Fibroblast of lung (primary cell): ENCODE measurements around the gene ELMO2. TPM values are rescaled to one million over a fixed set of nuclear protein-coding genes. Genes with fewer than 3 reads are reported as not detected.

Experiments used
- DNase-seq, 2 donors: peaks; one replicate each; pipeline versions ENCODE4 v3.0.0 to v3.0.0-alpha.2; 2010; ENCODE audit warnings: low read depth in 2 of 2
- H2AFZ ChIP-seq: 2 replicates; pipeline ENCODE4 v1.5.1; 2012; ENCODE audit warnings: low read length, control low read depth, inconsistent platforms
- H3K27ac ChIP-seq: 2 replicates; pipeline ENCODE4 v1.5.1; 2011; ENCODE audit warnings: low read length, control low read depth; ENCODE audit not compliant: insufficient read depth
- H3K27me3 ChIP-seq: 2 replicates; pipeline ENCODE4 v1.5.1; 2011; ENCODE audit warnings: mild to moderate bottlenecking, low read length; ENCODE audit not compliant: control insufficient read depth, insufficient read depth
- H3K36me3 ChIP-seq: 2 replicates; pipeline ENCODE4 v1.5.1; 2011; ENCODE audit warnings: low read length; ENCODE audit not compliant: control insufficient read depth, insufficient read depth
- H3K4me1 ChIP-seq: 2 replicates; pipeline ENCODE4 v1.5.1; 2011; ENCODE audit warnings: low read length; ENCODE audit not compliant: control insufficient read depth, insufficient read depth; ENCODE audit errors: extremely low read depth
- H3K4me2 ChIP-seq: 2 replicates; pipeline ENCODE4 v1.5.1; 2011; ENCODE audit warnings: low read length, control low read depth; ENCODE audit not compliant: insufficient read depth; ENCODE audit errors: extremely low read depth
- H3K4me3 ChIP-seq, 4 experiments: fragments of 200-600 bp in 1 of 4; sonication (generic) in 1 of 4; replicated peaks in 1 of 4; 2 replicates each; pipeline ENCODE4 v1.5.1; 2011 to 2016; ENCODE audit warnings: low read length in 4 of 4, low read depth in 3 of 4, mild to moderate bottlenecking in 3 of 4, control low read depth in 2 of 4, inconsistent platforms in 1 of 4, mixed read lengths in 1 of 4; ENCODE audit not compliant: insufficient read depth in 1 of 4; ENCODE audit errors: control extremely low read depth in 1 of 4
- H3K79me2 ChIP-seq: 2 replicates; pipeline ENCODE4 v1.5.1; 2012; ENCODE audit warnings: mild to moderate bottlenecking, low read length, inconsistent platforms; ENCODE audit not compliant: control insufficient read depth, insufficient read depth
- H3K9ac ChIP-seq: 2 replicates; pipeline ENCODE4 v1.5.1; 2011; ENCODE audit warnings: mild to moderate bottlenecking, low read length, control low read depth; ENCODE audit not compliant: insufficient read depth
- H3K9me3 ChIP-seq: 2 replicates; pipeline ENCODE4 v1.5.1; 2012; ENCODE audit warnings: low read depth, low read length; ENCODE audit not compliant: control insufficient read depth, insufficient read depth
- H4K20me1 ChIP-seq: 2 replicates; pipeline ENCODE4 v1.5.1; 2011; ENCODE audit warnings: low read length; ENCODE audit not compliant: control insufficient read depth, insufficient read depth; ENCODE audit errors: extremely low read depth
- EZH2 ChIP-seq: IDR thresholded peaks from 2 replicates; pipeline ENCODE4 v1.5.1; 2012; ENCODE audit warnings: low read length, control low read depth, mild to moderate bottlenecking; ENCODE audit errors: missing control alignments
- polyA plus RNA-seq, 2 donors: library from polyadenylated mRNA; depleted of rRNA in 1 of 2; stranded (reverse) in 1 of 2; unstranded in 1 of 2; fragments of >200 nt; gene quantifications; 2 replicates each; pipeline ENCODE4 v1.2.1, GENCODE V29; 2011 to 2012; ENCODE audit warnings: missing spikeins in 1 of 2
- total RNA-seq: library from RNA; depleted of rRNA; stranded (reverse); fragments of >200 nt; gene quantifications from 2 replicates; pipeline ENCODE4 v1.2.1, GENCODE V29; 2014
- TF ChIP-seq, protein P1 (sequence below), 2 donors: IDR thresholded peaks in 1 of 2; conservative IDR thresholded peaks in 1 of 2; 1 replicate in 1 of 2; 2 replicates in 1 of 2; pipeline ENCODE4 v1.5.1; 2011 to 2012; ENCODE audit warnings: low read length in 2 of 2, control low read depth in 1 of 2, inconsistent platforms in 1 of 2, low read depth in 1 of 2, mild to moderate bottlenecking in 1 of 2

ELMO2 gene
- total and polyA plus RNA-seq, 2 donors (not counting 1 experiment from before 2014, with no cell fraction given): 33.7 to 43.8 TPM

DNA sequence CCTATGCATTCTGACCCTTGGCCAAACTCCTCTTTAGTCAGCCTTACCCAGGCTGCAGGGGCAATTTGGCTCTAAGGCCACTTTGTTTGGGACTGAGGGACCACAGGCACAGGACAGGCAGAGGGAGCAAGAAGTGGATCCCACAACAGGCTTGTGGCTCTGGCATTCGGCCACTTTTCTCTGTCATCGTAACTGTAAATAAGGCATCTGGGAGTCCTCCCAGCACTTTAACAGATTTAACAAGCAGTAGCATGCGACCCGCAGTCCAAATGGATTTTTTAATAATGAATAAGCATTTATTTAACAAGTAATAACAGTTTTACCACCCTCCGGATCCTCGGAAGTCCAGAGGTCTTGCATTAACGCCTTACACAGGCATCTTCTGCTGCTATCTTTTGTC, 82.0 kb downstream of the ELMO2 start:
- Histone ChIP-seq H3K36me3 (no peaks in the 10 kb centered on the region), H4K20me1 (no peaks in the 10 kb centered on the region), H3K4me2 (no peak overlapping the region), H3K27me3 (peaks cover 10% of the 10 kb centered on the region), H3K79me2 (no peaks in the 10 kb centered on the region), H3K27ac (no peak overlapping the region), H3K9me3 (no peaks in the 10 kb centered on the region), H3K9ac (no peak overlapping the region), H3K4me1 (no peaks in the 10 kb centered on the region), H2AFZ (no peak overlapping the region), H3K4me3 (no peak overlapping the region)
- TF ChIP-seq, protein P1, sequence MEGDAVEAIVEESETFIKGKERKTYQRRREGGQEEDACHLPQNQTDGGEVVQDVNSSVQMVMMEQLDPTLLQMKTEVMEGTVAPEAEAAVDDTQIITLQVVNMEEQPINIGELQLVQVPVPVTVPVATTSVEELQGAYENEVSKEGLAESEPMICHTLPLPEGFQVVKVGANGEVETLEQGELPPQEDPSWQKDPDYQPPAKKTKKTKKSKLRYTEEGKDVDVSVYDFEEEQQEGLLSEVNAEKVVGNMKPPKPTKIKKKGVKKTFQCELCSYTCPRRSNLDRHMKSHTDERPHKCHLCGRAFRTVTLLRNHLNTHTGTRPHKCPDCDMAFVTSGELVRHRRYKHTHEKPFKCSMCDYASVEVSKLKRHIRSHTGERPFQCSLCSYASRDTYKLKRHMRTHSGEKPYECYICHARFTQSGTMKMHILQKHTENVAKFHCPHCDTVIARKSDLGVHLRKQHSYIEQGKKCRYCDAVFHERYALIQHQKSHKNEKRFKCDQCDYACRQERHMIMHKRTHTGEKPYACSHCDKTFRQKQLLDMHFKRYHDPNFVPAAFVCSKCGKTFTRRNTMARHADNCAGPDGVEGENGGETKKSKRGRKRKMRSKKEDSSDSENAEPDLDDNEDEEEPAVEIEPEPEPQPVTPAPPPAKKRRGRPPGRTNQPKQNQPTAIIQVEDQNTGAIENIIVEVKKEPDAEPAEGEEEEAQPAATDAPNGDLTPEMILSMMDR (conservative IDR thresholded peaks at IDR 0.05 in 1 of 2, IDR thresholded peaks at IDR 0.05 in 1 of 2; ENCODE audit: low read depth in 1 of 2, low read length in 2 of 2): no peak
- no peak for TF ChIP-seq EZH2
- DNase-seq: no peak

DNA sequence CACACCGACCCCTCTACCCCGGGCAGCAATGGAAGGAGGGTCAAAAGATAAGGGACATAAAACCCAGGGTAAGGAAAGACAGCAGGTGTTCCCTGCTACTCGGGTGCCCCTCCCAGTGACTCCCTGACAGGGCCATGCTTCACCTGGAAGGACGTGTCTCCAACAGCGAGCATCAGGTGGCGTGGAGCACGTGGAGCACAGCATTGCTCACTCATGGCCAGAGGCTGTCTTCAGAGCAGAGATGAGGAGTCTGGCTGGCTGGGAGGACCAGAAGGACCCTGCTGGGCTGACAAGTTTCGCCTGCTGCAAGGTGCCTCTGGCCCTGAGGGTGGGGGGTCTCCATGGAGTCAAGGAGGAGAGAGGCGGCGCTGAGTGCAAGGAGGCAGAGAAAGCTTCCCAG, 82.9 kb downstream of the ELMO2 start:
- H3K36me3 ChIP-seq: no peaks in the 10 kb centered on the region
- H2AFZ ChIP-seq: no peak overlapping the region
- H3K4me3 ChIP-seq: no peak overlapping the region
- no peak overlapping the region for H3K4me2 ChIP-seq
- TF ChIP-seq, protein P1 (conservative IDR thresholded peaks at IDR 0.05 in 1 of 2, IDR thresholded peaks at IDR 0.05 in 1 of 2; ENCODE audit: low read depth in 1 of 2, low read length in 2 of 2): no peak
- no peak for TF ChIP-seq EZH2
- DNase-seq: no peak
- no peaks in the 10 kb centered on the region for H4K20me1 ChIP-seq
- peaks cover 12% of the 10 kb centered on the region for H3K27me3 ChIP-seq
- no peaks in the 10 kb centered on the region for H3K79me2 ChIP-seq
- H3K27ac ChIP-seq: no peak overlapping the region
- no peak overlapping the region for H3K9ac ChIP-seq
- no peaks in the 10 kb centered on the region for H3K9me3 ChIP-seq
- H3K4me1 ChIP-seq: no peaks in the 10 kb centered on the region

DNA sequence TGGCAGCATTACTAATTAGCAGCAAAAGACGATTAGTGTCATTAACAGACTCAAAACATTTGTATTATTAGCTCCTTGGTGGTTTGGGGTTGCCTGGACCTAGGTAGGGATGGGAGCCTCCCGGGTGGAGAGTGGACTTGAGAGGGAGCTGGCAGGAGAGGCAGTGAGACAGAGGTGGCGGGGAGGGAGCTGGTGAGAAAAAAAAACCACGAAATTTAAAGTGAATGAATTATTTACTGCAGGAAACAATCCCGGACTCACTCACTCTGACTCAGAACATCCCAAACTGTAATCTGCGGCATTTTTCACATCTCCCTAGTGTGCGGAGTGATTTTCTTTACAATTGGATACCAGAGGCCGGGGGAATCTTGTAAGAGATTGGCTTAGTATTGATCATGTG, 83.8 kb downstream of the ELMO2 start:
- TF ChIP-seq, protein P1 (conservative IDR thresholded peaks at IDR 0.05 in 1 of 2, IDR thresholded peaks at IDR 0.05 in 1 of 2; ENCODE audit: low read depth in 1 of 2, low read length in 2 of 2): no peak
- TF ChIP-seq EZH2: no peak
- no peaks in the 10 kb centered on the region for H3K4me1 ChIP-seq

More for the DNA sequence above, 83.8 kb downstream of the ELMO2 start:
- no peak overlapping the region for H3K9ac ChIP-seq
- no peaks in the 10 kb centered on the region for H3K79me2 ChIP-seq
- H3K27me3 ChIP-seq: peaks cover 17% of the 10 kb centered on the region
- H4K20me1 ChIP-seq: no peaks in the 10 kb centered on the region
- H3K9me3 ChIP-seq: no peaks in the 10 kb centered on the region
- no peak for DNase-seq
- H3K36me3 ChIP-seq: no peaks in the 10 kb centered on the region
- H3K27ac ChIP-seq: no peak overlapping the region
- H3K4me3 ChIP-seq: no peak overlapping the region
- H2AFZ ChIP-seq: no peak overlapping the region
- H3K4me2 ChIP-seq: no peak overlapping the region
